Measurements from ENCODE around the gene CHCHD4.

GRCh38 chr3:14141602-14142341, 17.1 kb upstream of the CHCHD4 start:
- TF ChIP-seq POLR2A (IDR thresholded peaks at IDR 0.05; ENCODE audit: low read length) (no peak), GATA1 (IDR thresholded peaks at IDR 0.05; ENCODE audit: low read depth, low read length) (no peak)
